Activated gamma-delta T cell treated with anti-CD3 and anti-CD28 coated beads, Interleukin-2, amount 50 U/mL, for 16 hours (primary cell): ENCODE data around the gene EIF5AL1.
"Not testable (repeated sequence)": the region's sequence is repeated elsewhere in the genome, so short reads cannot be mapped to it uniquely, and the experiment has no call there.

Source experiments
- DNase-seq: peaks from one replicate; pipeline ENCODE4 v3.0.0-alpha.2; 2020; ENCODE audit warnings: low read depth

EIF5AL1 gene

DNA sequence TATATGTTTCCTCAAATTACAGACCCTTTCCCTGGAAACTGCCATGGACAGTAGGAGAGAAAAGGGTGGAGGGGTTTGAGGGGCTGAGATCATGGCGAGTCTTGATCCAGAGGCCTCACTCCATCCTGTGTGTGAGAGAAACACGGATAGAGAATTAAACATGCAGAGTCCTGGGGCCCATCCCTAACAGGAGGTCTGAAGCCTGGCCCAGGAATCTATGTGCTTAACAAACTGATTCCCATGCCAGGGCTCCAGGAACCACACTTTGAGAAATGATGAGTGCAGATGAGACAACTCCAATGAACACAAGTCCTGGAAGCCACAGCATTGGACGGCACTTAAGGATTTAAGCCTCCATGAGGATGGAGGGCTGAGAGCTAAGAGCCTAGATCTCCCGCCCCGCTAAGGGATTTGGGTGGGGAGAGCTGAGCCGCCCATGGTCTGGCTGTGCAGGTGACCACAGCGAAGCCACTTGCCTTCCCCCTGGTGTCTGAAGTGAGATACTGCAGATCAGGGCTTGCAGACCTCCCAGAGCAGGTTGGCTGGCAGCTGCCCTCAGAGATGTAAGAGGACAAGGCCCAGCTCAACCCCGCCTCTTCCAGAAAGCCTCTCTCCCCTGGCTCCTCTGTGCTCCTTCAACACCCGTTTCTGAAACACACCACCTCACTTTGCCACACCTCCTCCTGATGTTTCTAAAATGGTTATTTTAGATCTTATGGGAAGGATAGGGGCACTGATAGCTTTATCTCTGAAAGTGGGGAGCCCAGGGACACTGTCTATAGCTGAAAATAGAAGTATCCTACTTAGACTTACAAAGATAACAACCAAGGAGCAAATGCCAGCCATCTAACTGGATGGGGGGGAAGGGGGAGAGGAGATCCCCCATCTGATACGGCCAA is 24.8 kb upstream of the EIF5AL1 start:
- DNase-seq, result no peak

DNA sequence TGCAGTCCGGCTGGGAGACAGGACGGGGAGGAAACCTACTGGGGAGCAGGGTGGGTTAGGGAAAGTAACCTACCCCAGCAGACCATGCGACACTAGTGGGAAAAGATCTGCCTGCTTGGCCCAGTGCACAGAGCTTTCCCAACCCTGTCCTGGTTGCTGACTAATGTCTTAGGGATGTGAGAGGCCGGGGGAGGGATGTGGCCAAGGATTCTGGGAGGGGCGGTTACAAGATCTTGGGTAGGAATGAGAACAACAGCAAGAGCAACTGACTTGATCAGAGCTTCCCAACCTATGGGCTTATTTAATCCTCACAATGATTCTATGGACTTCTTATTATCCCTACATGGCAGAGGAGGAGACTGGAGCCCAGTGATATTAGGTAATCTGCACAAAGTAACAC is 24.0 kb upstream of the EIF5AL1 start:
- no peak for DNase-seq

DNA sequence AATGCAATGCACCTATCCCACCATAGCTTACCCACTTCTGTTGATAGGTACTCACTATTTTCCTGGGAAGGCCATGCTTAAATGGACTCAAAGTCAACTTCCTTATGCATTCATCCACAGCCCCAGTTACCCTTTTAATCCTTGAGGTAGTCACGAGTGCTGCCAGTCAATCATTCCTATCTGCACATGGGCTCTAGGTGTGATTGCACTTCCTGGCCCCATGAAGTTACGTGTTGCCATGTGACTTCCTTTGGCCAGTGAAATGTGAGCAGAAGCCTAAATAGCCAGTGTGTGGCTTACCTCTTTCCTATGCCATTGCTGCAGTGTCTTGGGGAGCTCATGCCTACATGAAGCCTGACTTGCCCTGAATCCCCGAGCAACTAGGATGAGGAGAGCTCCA is 23.5 kb upstream of the EIF5AL1 start:
- no peak for DNase-seq

DNA sequence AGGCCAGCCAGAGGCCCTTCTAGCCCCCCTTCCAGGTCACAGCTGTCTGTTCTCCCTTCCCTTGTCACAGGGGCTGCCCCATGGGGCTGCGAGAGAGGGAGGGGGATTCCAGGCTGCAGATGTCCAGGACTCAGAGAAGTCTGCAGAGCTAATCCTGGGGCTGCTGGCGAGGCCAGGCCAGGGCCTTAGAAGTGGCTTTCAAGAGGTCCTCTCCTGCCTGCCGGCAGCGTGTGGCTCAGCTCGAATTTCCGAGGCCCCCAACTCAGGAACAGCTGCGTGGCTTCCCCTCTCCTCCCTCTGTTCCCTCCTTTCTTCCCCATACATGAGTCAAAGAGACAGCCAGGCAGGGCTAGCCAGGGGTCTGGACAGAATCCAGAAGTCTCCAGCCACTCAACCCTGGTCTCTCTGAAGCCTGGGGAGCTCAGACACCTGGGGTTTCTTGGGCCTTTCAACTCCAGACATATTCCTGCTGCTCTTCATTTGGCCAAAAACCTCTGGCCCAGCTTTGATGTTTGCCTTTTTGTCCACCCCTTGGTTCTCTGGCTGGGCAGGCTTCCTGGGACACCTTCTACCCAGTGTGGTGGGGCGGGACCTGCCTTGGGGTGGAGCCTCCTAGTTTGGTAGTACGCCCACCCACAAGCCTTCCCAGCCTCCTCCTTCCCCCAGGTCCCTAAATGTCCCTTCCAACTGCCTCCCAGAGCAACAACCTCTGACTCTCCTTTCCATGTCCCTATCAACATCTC is 21.8 kb upstream of the EIF5AL1 start:
- DNase-seq, result no peak

DNA sequence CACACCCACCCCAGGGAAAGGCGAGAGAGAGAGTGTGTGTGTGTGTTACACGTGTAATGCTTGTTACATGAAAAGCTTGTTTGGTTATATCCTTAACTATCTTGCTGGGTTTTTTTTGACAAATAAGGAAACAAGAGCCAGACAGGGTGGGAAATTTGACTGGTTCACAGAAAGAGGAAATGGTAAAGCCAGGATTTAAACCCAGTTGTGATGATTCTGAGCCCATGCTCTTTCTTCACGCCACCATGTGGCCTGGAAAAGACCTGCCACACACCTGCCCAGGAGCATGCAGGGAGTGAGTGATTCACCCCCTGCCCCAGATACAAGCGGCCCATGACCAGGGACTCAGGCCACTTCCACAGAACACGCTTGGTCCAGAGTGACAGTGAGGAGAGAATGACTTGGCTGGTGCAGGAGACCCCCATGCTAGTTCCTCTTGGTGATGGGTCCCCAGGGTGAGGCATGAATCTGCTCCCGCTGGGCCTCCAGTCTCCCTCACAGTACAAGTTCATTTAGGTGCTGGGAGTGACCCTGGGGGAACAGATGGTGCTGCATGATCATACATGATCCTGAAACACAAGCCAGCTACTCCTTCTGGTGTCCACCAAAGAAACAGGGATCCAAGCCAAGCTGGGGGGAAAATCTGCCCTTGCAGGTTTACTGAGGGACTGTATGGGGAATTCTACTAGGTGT is 21.0 kb upstream of the EIF5AL1 start:
- DNase-seq, result no peak

DNA sequence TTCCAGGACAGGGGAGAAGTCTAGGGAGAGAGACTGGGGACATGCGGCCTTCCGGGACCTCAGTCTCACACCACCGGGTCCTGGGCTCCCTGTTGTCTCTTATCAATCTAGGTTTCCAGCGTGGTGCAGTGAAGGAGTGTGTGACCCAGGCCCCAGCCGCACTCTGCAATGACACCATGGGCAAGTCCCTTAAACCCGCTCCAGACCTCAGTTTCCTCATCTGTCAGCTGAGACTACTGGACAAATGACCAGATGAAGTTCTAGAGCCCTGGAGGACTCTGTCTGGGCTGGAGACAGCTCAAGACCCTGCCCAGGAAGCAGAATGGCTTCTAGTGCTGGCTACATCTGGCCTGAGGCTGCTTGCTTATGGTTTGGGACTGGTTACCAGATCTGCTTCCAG is 20.1 kb upstream of the EIF5AL1 start:
- no peak for DNase-seq

DNA sequence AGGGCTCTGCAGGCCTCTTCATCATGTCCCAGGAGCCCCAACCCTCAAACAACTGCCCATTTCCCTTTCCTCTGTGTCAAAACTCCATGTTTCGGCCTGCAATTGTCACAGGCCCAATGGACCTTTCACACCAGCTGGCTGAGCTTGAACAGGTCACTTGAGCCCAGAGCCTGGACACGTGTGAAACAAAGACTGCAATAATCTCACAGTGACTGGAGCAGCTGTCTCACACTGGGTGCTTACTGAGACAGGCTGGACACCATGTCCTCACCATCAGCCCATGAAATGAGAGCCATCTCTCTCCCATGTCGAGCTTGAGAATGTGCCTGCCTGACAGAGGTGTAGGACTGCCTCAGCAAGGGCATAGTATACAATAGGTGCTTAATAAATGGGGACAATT is 19.5 kb upstream of the EIF5AL1 start:
- no peak for DNase-seq

DNA sequence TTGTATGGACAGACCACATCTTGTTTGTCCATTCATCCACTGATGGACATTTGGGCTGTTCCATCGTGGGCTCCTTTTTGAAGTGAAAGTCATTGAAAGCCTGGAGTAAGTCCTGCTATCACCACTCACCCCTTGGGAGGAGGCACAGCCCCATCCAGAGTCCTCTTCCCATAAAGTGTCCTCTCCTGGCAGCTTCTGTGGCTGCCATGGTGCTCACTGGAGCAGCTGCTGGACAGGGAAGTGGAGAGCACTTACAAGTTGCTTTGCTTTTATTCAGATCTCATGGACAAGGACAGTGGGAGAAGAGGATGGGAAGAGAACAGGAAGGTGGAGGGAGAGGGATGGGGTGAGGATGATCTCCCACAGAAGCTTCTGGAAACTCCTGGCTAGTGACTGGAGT is 18.5 kb upstream of the EIF5AL1 start:
- no peak for DNase-seq

DNA sequence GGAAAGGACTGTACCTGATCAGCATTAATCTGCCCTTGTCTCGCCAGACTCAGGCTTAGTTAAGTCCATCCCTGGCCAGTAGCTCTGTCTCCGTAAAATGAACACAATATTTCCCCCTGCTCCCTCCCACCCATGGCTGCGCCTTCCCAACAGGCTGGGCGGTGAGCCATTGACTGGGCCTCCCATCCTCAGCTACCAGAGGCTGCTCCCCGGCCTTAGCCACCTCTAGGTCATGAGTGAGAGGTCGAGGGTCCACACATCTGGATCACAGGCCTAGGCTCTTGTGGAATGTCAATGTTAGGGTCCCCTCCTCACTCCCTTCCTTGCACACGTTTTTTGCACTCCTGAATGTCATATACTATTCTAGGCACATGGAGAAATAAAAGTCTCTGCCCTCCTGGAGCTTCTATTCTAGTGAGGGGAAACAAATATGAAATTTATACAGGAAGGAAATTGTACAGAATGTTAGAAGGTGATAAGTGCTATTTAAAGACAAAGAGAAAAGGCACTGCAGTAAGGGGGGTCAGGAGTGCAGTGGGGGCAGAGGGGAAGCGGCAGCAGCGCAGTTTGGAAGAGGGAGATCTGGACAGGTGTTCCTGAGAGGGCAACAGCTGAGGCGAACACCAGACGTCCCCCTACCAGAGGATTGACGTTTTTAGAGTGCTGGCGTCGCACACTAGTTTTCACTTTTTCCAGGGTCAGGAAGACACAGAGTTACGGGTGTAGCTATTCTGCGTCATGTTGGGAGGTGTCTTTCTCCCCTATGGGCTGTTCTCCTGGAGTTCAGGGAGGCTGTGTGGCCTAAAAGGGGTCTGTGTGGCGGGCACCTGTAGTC is 17.2 kb upstream of the EIF5AL1 start:
- DNase-seq, result no peak

DNA sequence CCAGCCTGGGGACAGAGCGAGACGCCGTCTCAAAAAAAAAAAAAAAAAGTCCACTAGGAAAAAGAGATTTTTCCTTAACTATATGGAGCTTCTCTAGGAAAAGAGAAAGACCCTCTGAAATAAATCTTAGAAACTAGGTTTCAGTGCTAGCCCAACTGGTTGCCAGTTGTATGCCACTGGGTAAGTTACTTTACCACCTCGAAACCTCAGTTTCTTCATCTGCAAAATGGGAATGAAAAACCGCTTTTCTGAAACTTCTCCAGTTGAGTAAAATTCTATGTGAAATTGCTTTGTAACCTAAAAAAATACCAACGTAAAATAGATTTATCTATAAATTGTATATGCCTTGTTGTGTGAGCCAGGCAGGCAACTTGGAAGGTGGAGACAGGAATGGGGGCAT is 16.5 kb upstream of the EIF5AL1 start:
- DNase-seq, result no peak

DNA sequence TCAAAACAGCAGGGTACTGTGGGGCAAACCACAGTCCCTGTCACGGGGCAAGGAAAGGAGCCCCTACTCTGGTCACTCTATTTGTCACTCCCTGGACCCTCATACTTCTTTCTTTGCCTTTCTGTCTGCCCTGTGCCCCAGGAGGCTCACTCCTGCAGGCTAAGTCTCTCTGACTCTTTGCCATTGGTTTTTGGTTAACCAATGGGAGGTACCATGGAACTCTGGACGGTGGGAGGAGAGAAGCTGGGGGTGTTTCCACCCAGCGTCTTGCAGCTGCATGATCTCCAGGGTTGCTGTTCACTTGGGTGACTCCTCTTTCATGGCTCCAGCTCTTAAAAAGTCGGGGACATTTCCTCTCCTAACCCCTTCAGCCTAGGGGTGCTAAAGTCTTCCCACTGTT is 15.4 kb upstream of the EIF5AL1 start:
- DNase-seq, result no peak

DNA sequence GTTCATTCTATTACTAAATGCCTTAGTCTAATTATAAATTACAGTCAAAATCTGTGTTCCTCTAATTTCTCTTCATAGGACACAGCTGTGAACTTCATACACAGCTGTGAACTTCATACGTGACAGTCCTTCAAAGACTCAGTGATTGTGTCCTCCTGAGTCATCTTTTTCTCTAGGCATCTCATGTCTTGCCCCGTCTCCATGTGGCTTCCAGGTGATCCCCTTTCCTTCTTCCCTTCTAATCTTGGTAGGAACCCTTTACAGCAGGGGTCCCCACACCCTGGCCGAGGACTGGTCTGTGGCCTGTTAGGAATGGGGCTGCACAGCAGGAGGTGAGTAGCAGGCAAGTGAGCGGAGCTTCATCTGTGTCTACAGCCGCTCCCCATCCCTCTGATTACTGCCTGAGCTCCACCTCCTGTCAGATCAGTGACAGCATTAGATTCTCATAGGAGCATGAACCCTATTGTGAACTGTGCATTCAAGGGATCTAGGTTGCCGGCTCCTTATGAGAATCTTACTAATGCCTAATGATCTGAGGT is 14.0 kb upstream of the EIF5AL1 start:
- DNase-seq, result no peak

DNA sequence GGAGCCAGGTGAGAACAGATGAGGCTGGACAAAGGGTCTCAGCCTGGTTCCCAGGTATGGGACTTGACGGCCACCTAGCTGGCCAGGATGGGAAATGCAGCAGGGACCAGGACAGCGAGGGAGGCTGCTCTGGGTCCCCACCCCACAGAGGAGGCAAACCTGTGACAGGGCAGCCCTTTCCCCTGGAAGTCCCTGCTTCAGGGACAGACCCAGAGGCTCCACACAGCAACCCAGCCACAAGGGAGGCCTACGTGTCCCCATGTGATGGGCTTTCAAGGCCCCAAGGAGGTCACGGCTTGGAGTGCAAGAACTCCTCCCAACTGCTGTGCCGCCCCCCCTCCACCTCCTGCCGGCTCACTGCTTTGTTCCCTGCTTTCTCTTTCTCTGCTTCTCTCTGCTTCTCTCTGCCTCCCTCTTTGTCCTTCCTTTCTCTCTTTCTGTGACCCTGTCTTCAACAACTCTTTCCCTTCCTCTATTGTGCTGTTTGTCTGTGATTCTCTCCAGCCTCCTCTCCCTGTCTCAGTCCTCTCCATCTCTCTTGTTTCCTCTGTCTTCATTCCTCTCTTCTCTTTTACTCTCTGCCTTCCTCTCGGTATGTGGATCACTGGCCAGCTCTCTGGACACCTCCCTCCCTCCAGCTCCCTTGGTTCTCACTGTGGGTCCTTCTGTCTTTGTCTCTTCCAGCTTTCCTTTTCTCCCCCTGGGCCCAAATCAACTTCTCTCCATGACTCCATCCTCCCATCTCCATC is 9.6 kb upstream of the EIF5AL1 start:
- no peak for DNase-seq

DNA sequence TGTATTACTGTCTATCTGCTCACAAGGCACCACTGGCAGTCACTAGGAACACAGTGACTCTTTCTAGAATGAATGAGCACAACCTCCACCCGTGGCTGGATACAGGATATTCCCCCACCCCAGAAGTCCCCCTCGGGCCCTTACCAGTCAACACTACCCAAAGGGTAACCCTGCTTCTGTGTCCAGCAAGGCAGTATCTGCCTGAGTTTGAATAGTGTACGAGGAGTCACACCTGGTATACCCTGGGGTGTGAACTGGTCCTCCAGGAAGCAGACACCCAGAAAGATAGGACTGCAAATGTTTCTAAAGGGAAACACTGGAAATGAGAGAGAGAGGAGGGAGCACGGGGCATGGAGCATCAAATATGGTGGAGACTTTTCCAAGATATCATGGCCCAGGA is 8.5 kb upstream of the EIF5AL1 start:
- DNase-seq, result not testable (repeated sequence)

DNA sequence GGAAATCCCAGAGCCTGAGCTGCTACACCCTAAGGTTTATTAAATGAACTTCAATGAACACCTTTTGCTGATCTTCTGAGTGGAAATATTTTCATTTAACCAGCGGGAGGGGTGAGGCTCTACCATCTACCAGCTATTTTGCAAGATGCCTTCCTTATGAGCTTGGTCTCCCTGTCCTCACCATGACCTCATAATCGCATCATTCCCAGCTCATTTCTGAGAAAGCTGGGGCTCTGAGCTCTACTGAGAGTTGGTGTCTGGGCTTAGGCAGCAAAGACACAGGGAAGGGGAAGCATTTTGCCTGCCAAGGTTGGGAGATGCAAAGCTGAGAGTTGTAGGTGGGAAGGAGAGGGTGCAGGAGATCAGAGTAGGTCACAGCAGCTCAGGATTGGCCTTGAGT is 7.8 kb upstream of the EIF5AL1 start:
- not testable (repeated sequence) for DNase-seq

DNA sequence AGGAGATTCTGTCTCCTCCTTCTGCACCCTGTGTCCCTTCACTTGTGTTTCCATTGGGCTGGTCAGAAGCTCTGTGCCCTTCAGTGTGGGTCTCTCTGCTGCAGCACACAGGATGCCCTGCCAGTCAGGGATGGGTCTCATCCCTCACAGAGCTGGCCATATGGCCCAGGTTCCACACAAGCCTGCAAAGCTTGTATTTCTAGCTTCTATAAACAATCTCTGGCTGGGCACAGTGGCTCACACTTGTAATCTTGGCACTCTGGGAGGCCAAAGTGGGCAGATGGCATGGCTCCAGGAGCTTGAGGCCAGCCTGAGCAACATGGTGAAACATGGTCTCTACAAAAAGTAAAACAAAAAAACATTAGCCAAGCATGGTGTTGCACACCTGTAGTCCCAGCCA is 7.0 kb upstream of the EIF5AL1 start:
- not testable (repeated sequence) for DNase-seq

DNA sequence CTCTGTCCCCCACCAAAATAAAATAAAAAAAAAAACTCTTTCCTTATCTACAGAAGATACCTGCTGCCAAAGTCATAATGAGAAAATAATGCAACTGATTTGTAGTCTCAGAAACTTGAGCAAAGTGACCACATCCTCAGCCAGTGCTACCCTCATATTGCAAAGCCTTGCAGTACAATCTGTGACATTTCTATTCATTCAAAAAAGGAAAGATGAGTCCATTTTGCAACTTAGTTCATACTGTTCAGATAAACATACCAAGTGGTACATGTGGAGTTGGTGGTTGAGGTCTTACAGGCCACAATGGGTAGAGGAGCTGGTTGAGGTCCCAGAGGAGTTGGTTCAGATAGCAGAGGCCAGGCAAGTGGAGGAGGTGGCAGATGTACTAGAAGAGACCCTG is 6.5 kb upstream of the EIF5AL1 start:
- no peak for DNase-seq

DNA sequence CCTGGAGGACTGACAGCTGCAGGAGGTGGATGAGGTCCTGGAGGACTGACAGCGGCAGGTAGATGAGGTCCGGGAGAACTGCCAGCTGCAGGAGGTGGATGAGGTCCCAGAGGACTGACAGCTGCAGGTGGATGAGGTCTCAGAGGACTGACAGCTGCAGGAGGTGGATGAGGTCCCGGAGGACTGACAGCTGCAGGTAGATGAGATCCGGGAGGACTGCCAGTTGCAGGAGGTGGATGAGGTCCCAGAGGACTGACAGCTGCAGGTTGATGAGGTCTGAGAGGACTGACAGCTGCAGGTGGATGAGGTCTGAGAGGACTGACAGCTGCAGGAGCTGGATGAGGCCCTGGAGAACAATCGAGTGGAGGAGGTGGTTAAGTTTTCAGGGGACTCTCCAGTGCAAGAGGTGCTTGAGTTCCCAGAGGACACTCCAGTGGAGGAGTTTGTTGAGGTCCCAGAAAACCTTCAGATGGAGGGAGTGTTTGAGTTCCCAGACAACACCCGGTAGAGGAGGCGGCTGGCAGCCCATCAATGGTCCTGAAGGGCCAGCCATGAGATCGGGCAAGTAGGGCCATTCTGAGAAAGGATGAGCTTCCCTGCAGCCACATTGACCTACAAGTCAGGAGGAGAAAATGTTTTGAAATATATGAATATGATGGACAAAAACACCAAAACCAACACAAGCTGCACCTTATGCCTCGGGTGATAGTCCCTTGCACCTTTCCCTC is 4.7 kb upstream of the EIF5AL1 start:
- no peak for DNase-seq

DNA sequence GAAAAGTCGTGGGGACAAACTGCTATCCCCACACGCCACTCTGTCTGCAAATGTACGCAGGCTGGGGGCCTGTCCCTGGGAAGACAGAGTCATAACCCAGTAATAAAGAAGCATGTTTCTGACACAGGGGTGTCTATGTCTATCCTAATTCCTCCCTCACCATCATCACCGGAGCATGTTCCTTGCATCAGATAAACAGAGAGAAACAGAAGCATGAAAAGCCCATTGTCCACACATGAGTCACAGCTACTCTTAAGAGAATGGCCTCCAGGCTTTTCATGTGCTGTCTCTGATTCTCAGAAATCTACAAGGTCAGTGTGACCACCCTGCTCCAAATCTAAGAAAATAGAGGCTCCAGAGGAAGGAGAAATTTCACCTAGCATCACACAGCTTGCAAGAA is 4.1 kb upstream of the EIF5AL1 start:
- not testable (repeated sequence) for DNase-seq

DNA sequence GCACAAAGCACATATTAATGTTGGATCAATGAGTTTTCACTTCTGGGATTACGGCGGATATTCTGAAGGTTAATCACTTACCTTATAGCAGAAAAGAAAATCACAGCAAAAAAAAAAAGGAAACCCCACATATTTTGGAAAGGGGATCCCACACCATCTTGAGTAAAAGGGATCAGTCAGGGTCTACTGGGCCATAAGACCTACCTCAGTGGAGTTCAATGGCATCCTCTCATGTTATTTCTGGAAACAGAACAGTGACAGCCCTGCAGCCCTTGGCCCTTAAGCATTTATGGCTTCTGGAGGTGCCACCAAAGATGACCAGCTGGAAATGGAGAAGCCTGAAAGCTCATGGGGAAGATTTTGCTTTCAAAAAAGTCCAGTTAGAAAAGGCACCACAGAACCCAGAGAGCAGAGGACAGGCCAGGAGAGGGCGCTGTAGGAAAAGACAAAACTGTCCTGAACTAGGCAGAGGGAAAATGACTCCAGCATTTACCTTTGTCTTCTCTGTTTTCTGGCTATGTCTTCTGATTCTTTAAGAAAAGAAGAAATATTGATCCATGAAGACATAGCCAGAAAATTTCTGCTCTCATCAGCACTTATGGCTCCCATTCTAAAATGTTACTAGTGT is 2.9 kb upstream of the EIF5AL1 start:
- DNase-seq, result not testable (repeated sequence)
